ENCODE data around the gene ARID4B. TPM values are rescaled to one million over a fixed set of nuclear protein-coding genes. Genes with fewer than 3 reads are reported as not detected.

ARID4B gene
- total RNA-seq, 1 experiment from 2014 or later = 17.6 TPM

DNA sequence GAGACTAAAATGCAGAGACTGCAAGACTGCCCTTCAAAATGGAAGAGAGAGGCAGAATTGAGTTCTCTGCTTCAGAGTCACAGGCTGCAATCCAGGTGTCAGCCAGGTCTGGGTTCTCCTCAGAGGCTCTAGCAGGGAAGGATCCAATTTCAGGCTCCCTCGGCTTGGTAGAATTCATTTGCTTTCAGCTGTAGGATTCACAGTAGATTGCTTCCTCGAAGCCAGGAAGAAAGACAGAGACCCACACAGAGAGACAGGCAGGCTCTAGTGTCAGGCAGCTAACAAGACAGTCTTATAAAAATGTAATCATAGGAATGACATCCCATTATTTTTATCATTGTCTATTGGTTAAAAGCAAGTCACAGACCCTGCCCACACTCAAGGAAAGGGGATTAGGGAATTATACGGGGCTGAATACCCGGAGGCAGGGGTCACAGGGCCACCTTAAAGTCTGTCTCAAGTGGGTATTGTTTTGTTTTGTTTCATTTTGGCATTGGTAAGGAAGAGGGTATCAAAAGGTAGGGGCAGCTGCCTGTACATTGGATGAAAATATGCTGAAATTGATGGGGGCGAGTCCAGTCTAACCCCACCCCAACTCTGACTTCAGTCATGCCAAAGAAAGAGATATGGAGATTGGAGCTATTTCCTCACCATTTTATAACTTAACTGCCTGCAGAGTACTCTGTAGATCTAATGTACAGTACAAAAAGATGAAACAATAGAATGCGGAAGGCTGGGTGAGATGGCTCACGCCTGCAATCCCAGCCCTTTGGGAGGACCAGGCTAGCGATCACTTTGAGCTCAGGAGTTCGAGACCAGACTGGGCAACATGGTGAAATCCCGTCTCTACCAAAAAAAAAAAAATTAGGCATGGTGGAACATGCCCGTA lies 29.8 kb upstream of the ARID4B start:
- H3K4me3 ChIP-seq (ENCODE audit: low read depth, low read length, poor library complexity, severe bottlenecking) = no peak overlapping the region
- no peaks in the 10 kb centered on the region for H3K4me1 ChIP-seq (ENCODE audit: insufficient read depth, low read length, poor library complexity, severe bottlenecking)
- no peaks in the 10 kb centered on the region for H3K27me3 ChIP-seq (replicated peaks; ENCODE audit: insufficient read depth, low read depth, low read length, poor library complexity)
- no peak overlapping the region for H3K27ac ChIP-seq (ENCODE audit: low read depth, low read length, poor library complexity, severe bottlenecking)
- no peak for TF ChIP-seq EZH2 (IDR thresholded peaks at IDR 0.05; ENCODE audit: borderline replicate concordance, low read depth, low read length, poor library complexity, severe bottlenecking)
- TF ChIP-seq, protein P1, sequence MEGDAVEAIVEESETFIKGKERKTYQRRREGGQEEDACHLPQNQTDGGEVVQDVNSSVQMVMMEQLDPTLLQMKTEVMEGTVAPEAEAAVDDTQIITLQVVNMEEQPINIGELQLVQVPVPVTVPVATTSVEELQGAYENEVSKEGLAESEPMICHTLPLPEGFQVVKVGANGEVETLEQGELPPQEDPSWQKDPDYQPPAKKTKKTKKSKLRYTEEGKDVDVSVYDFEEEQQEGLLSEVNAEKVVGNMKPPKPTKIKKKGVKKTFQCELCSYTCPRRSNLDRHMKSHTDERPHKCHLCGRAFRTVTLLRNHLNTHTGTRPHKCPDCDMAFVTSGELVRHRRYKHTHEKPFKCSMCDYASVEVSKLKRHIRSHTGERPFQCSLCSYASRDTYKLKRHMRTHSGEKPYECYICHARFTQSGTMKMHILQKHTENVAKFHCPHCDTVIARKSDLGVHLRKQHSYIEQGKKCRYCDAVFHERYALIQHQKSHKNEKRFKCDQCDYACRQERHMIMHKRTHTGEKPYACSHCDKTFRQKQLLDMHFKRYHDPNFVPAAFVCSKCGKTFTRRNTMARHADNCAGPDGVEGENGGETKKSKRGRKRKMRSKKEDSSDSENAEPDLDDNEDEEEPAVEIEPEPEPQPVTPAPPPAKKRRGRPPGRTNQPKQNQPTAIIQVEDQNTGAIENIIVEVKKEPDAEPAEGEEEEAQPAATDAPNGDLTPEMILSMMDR (conservative IDR thresholded peaks at IDR 0.05; ENCODE audit: low read depth, low read length) = no peak
- intact Hi-C loops (cut with micrococcal nuclease; ENCODE audit: unreplicated experiment) = no loop called here
- no peak for DNase-seq (ENCODE audit: low spot score)
- BruUV-seq (replicated peaks) = no TSS peak
- ChIA-PET CTCF (no interaction called here), POLR2A (ENCODE audit: low non-redundant PET) (no interaction called here)
- no peaks in the 10 kb centered on the region for H3K9me3 ChIP-seq (ENCODE audit: low read depth, low read length, poor library complexity, severe bottlenecking)
- H3K36me3 ChIP-seq (ENCODE audit: insufficient read depth, low read length, poor library complexity, severe bottlenecking) = no peaks in the 10 kb centered on the region

DNA sequence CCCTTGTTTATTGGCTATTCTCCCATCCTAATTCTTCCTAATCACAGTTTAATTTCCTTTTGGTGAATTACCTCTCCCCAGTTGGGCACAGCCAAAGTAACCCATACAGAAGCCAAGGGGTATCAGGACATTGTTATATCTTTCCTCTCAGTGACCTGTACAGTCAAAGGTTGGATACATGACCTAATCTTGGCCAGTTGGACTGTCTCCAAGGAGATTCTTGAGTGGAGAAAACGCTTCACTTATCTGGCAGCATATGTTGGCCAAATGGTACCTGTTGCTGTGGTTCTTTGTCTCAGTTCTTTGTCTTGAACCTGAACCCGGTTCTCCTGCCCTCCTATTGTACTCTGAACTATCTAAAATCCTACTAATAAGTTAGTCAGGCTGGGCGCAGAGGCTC lies 23.9 kb upstream of the ARID4B start:
- no peaks in the 10 kb centered on the region for H3K36me3 ChIP-seq (ENCODE audit: insufficient read depth, low read length, poor library complexity, severe bottlenecking)
- intact Hi-C loops (cut with micrococcal nuclease; ENCODE audit: unreplicated experiment) = no loop called here
- no TSS peak for BruUV-seq (replicated peaks)
- no peak overlapping the region for H3K4me3 ChIP-seq (ENCODE audit: low read depth, low read length, poor library complexity, severe bottlenecking)
- no peaks in the 10 kb centered on the region for H3K27me3 ChIP-seq (replicated peaks; ENCODE audit: insufficient read depth, low read depth, low read length, poor library complexity)
- ChIA-PET POLR2A (ENCODE audit: low non-redundant PET) (no interaction called here), CTCF (no interaction called here)
- no peak overlapping the region for H3K27ac ChIP-seq (ENCODE audit: low read depth, low read length, poor library complexity, severe bottlenecking)
- no peak for DNase-seq (ENCODE audit: low spot score)
- TF ChIP-seq, protein P1 (conservative IDR thresholded peaks at IDR 0.05; ENCODE audit: low read depth, low read length) = no peak
- no peak for TF ChIP-seq EZH2 (IDR thresholded peaks at IDR 0.05; ENCODE audit: borderline replicate concordance, low read depth, low read length, poor library complexity, severe bottlenecking)
- no peaks in the 10 kb centered on the region for H3K9me3 ChIP-seq (ENCODE audit: low read depth, low read length, poor library complexity, severe bottlenecking)
- H3K4me1 ChIP-seq (ENCODE audit: insufficient read depth, low read length, poor library complexity, severe bottlenecking) = no peaks in the 10 kb centered on the region

DNA sequence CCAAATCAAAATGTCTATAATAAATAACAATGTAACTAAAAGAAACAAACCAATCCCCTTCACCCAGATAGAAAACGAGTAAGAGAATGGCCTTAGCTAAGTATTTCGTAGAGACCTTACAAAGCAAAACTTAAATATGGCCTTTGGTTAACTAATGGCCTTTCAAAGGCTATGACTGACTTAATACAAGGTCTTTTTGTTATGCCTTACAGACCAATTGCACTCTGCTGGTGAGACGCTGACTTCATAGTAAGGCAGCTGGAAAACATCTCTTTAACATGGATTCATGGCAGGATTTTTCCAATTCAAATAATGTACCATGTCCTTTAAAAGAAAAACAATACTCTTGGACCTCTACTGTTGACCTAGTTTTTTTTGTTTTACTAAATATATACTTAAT lies 23.5 kb upstream of the ARID4B start:
- no peak for DNase-seq (ENCODE audit: low spot score)
- no peaks in the 10 kb centered on the region for H3K4me1 ChIP-seq (ENCODE audit: insufficient read depth, low read length, poor library complexity, severe bottlenecking)
- ChIA-PET CTCF (no interaction called here), POLR2A (ENCODE audit: low non-redundant PET) (no interaction called here)
- H3K36me3 ChIP-seq (ENCODE audit: insufficient read depth, low read length, poor library complexity, severe bottlenecking) = no peaks in the 10 kb centered on the region
- no peak overlapping the region for H3K27ac ChIP-seq (ENCODE audit: low read depth, low read length, poor library complexity, severe bottlenecking)
- H3K27me3 ChIP-seq (replicated peaks; ENCODE audit: insufficient read depth, low read depth, low read length, poor library complexity) = no peaks in the 10 kb centered on the region
- TF ChIP-seq EZH2 (IDR thresholded peaks at IDR 0.05; ENCODE audit: borderline replicate concordance, low read depth, low read length, poor library complexity, severe bottlenecking) = no peak
- TF ChIP-seq, protein P1 (conservative IDR thresholded peaks at IDR 0.05; ENCODE audit: low read depth, low read length) = no peak
- H3K9me3 ChIP-seq (ENCODE audit: low read depth, low read length, poor library complexity, severe bottlenecking) = no peaks in the 10 kb centered on the region
- no peak overlapping the region for H3K4me3 ChIP-seq (ENCODE audit: low read depth, low read length, poor library complexity, severe bottlenecking)
- no TSS peak for BruUV-seq (replicated peaks)
- intact Hi-C loops (cut with micrococcal nuclease; ENCODE audit: unreplicated experiment) = no loop called here

Data from A673 (cell line).